HG02588 (cell line): ENCODE results near the gene CHAD.
"Not testable (repeated sequence)": the region's sequence is repeated elsewhere in the genome, so short reads cannot be mapped to it uniquely, and the experiment has no call there.

Experiments
- ATAC-seq: cut with Tn5 transposase; IDR thresholded peaks from one replicate; pipeline ENCODE4 v1.9.1; 2021; ENCODE audit warnings: mild to moderate bottlenecking, moderate library complexity; ENCODE audit not compliant: unreplicated experiment

CHAD gene

DNA sequence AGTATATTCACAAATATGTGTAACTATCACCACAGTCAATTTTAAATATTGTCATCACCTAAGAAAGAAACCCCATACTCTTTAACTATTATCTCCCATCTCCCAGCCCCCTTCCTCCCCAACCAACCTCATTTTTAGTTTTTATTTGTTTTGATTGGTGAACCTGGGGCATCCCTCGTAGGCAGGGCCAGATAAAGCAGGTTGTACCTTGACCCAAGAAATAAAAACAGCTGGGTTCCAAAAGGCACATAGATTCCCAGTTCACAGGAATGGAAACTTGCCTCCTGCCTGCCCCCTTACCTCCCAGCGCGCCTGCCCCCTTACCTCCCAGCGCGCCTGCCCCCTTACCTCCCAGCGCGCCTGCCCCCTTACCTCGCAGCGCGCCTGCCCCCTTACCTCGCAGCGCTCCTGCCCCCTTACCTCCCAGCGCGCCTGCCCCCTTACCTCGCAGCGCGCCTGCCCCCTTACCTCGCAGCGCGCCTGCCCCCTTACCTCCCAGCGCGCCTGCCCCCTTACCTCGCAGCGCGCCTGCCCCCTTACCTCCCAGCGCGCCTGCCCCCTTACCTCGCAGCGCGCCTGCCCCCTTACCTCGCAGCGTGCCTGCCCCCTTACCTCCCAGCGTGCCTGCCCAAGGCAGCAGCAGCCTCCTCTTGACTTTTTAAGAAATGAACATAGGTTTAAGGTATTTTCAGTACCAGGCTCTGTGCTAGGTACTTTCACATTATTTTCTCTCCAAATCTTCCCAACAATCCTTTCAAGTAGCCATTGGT is 7.3 kb upstream of the CHAD start:
- ATAC-seq, result not testable (repeated sequence)

DNA sequence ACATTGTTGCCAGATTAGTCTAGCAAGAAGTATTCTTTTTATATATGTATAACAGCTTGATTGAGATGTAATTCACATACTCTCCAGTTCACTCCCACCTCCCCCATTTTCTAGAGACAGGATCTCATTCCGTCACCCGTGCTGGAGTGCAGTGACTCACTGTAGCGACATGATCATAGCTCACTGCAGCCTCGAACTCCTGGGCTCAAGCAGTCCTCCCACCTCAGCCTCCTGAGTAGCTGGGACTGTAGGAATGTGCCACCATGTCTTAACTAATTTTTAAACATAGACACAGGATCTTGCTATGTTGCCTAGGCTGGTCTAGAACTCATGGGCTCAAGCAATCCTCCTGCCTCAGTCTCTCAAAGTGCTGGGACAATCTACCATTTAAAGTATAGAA is 6.7 kb upstream of the CHAD start:
- ATAC-seq, result no peak

DNA sequence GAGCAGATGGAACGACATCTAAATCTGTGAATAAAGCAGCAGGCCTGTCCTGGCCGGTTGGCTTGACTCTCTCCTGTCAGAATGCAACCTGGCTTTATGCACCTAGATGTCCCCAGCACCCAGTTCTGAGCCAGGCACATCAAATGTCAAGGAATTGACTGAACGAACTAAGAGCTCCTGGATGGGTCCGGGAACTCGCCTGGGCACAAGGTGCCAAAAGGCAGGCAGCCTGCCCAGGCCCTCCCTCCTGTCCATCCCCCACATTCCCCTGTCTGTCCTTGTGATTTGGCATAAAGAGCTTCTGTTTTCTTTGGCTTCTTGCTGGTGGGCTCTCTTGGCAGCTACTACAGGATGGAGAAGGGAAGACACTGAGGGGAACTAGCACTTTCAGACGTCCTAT is 5.8 kb upstream of the CHAD start:
- ATAC-seq, result no peak

DNA sequence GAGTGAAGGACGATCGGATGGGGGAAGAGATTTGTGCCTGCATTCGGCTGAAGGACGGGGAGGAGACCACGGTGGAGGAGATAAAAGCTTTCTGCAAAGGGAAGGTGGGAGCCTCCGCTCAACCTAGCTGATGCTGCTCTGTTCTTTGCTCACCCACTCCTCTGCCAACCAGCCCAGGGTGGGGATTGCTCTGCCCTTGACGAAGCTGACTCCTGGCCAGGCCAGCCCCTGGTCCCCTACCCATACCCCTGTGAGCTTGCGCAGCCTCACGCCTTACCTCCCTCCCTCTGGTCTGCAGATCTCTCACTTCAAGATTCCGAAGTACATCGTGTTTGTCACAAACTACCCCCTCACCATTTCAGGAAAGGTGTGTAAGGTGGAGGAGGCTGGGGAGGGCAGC is 5.2 kb upstream of the CHAD start:
- ATAC-seq, result no peak

DNA sequence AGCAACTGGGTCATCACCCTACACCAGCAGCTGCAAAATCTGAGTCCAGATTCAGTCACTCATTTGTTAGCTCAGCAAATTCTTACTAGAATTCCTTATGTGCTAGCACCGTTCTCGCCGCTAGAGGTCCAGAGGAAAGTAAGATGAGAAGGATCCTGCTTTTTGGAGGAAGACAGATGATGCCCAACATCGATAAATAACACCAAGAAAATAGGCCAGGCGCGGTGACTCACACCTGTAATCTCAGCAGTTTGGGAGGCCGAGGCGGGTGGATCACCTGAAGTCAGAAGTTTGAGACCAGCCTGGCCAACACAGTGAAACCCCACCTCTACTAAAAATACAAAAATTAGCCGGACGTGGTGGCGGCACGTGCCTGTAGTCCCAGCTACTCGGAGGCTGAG is 4.1 kb upstream of the CHAD start:
- ATAC-seq, result not testable (repeated sequence)

DNA sequence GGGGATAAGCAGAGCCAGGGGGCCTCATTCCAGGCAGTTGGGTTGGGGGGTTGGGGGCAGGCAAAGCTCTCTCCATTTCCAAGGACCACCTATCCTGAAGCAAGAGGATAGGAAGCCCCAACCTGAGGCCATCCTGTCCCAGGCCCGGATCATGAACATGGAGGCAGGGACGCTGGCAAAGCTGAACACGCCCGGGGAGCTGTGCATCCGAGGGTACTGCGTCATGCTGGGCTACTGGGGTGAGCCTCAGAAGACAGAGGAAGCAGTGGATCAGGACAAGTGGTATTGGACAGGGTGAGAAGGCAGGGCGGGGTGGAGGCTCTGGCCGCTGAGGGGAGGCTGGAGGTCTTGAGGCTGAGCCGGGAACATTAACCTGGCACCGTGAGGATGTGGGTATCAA is 3.6 kb upstream of the CHAD start:
- ATAC-seq, result no peak

DNA sequence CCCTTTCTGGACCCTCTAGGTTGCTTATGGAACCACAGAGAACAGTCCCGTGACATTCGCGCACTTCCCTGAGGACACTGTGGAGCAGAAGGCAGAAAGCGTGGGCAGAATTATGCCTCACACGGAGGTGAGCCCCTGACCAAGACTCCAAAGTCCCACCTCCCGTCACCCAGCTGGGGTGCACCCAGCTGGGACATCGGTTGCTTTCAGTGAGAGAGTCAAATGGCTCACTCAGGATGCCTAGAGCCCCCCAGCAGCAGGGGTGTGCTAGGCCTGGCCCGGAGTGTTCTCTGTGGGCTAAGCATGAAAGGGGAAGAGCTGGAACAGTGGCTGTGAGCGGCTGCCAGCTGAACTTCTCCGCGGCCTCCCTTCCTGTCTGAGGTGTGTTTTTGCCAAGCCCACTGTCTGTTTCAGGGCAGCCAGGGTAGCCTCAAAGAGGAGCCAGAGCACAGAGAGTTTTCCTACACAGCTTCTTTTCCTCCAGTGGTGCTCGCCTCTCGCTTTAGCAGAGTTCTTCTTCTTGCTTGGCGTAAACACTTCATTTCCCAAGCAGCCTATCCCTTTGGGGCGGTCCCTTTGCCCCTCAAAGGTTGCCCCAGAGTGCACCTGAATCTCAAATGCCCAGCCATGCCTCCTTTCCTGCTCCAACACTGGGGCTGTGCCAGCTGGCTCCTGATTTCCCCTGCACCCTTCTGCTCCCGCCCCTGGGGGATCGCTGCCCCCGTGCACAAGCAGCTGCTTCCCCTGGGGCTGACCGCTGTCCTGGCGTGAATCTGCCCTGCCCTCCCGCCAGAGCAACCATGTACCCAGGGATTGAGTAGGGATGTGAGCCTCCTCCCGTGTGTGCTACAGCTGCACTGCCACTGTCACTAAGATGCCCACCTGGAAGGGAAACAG is 2.6 kb upstream of the CHAD start:
- ATAC-seq, result no peak

DNA sequence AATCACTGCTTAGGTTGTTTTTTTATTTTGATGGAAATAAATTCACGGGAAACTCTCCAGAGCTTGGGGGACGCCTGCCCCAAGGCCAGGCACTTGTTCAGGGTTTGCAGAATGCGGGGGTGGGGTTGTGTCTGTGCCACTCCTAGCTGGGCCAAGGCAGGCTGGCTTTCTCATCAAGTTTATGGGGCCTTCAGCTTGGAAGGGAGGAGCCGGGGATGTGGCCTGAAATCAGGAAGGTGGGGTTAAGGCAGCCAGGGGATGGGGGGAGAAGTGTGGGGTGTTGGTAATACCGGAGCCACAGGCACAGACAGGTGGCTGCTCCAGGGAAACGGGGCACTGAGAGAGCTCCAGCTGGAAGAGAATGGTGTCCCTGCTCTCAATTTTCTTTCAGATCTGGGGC is 1.7 kb upstream of the CHAD start:
- no peak for ATAC-seq

DNA sequence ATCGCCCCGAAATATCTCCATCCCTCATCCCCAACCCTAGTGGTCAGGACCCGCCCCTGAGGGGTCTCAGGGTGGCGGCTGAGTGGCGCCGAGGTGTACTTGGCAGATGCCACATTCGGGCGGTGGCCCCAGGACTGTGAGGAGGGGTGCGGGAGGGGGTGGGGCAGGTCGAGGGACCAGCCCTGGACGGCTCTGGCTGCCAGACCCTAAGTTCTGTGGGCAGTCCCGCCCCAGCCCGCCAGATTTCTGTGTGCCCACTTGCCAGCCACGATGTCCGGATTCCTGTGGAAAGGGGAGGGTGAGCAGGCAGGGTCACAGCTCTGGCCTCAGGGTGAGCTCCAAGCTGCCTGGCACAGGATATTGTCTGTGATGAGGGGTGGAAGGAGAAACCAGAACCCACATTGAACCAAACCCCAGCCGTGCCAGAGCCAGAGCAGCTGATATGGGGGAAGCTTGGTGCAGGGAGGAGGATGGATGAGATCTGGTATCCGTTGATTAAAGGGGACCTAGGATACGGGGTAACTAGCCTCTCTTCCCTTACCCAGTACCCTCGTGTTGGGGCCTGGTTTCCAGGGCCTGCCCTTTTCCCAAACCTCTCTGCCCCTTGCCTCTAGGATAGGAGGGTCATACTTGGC is 1.1 kb upstream of the CHAD start:
- no peak for ATAC-seq

DNA sequence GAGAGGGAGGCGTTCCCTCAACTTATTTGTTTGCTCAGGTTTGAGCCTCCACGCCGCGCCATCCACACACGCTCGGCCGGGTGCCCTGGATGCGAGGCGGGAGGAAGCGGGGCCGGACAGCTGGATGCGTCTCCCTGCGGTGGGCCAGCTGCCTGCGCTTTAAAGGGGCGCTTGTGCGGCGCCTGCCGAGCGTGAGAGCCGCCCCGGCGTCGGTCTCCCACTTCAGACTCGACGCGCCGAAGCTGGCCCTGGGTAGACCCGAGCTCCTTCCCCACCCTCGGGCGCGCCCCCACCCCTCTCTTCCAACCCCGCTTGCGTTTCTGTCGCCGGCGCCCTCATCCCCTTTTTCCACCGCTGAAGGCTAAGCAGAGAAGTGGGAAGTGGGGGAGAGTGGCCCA is 527 bp upstream of the CHAD start:
- ATAC-seq, result no peak

DNA sequence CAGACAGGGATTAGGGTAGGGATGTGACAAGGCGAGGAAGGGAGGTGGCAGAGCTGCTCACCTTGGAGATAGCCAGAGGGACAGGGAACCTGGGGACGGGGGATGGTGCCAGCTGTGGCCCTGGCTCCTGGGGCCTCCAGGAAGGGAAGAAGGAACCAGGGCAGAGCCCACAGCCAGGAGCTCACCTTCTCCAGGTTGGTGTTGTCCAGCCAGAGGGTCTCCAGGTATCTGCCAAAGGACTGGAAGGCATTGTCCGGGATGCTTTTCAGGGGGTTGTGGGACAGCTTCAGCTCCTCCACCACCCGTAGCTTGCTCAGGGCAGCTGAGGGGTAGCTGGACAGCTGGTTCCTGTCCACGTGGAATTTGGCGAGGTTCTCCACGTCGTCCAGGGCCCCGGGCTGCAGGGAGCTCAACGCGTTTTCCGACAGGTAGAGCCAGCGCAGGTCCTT is 801 bp downstream of the CHAD start:
- no peak for ATAC-seq

DNA sequence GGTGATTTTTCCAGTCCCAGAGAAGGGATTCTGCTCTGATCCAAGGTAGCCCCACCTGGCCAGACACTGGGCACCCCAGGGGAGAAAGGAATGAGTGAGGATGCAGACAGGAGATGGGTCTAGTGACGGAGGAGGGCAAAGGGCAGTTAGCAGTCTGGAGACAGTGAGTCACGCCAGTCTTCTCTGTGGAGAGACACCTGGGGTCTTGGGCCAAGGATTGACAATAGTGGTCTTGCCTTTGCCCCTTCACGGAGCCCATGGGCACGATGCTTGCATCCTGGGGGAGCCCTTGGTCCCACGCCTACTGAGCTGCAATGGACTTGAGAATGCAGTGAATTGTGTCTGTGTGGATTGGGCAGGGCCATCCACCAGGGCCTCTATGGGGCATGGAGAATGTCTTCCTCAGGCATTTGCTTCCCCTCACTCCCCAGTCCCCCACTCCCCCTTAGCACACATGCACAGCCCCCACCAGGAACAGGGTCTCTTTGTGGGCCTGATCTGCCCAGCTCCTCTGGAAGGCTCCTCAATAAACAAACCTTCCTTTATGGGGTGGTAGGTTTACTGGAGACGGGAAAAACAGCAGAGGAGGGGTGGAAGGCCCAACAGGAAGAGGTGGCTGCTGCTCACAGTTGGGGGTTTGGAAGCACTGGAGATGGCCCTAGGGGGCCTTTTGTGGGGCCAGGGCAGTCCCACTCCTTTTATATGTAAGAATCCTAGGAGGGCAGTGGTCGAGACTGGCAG is 1.4 kb downstream of the CHAD start:
- ATAC-seq, result no peak

DNA sequence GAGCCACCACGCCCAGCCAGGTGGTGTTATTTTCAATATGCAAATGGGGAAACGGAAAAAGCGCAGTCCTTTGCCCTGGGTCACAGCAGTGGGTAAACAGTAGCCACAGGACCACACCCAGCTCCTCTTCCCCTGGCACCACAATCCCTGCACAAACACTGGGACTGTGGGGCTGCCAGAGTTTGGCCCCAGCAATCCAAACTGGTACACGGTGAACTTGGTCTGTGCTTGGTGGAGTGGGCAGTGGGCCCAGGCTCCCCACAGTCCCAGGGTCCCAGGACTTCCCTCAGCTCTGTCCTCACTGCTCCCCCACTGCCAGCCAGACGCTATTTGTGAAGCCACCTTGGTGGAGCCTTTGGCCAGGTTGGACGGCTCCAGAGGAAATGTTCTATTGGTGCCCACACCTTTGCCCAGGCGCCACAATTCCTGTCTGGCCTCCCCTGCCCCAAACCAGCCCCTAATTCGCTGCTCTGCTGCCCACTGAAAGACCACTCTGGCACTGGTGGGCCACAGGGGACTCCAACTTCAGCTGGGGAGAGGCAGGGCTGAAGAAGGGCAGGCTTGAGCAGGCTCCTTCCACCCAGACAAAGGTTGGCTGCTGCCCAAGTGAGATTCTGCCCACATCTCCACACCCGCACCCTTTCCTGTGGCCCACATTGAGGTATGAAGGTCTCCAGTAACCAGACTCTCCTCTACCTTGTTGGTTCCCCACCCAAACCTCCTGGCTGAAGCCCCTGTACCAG is 2.1 kb downstream of the CHAD start:
- ATAC-seq, result no peak

DNA sequence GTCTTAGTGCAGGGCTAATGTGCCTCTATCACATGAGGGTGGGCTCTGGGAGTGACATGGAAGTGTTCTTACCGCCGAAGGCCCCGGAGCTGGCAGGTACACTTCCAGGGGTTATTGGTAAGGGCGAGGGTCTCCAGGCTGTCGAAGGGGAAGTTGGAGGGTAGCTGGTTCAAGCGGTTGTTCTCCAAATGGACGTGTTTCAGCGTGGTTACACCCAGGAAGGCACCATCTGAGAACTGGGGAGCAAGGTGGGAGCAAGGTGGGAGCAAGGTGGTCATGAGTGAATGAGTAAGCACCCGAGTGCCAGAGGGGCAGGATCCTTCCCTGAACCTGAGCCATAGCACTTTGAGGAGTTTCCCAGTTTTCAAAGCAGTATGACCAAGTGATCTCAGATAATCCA is 3.0 kb downstream of the CHAD start:
- no peak for ATAC-seq

DNA sequence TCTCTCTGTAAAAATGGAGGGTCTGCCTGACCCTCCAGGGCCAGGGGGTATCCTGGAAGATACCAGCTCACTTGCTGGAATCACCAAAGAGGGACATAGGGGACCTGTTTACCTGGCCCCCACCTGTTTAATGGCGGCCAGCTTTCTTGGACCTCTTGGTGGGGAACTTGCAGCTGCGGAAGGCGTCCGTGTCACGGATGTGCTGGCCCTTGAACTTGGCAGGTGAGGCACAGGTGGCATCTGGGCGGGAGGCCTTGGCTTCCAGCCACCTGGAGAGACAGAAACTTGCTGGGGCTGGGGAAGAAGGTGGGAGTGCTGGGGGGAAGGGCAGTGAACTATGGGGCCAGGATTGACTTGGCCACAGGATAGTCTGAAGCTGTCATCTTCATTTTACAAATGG is 3.5 kb downstream of the CHAD start:
- no peak for ATAC-seq

DNA sequence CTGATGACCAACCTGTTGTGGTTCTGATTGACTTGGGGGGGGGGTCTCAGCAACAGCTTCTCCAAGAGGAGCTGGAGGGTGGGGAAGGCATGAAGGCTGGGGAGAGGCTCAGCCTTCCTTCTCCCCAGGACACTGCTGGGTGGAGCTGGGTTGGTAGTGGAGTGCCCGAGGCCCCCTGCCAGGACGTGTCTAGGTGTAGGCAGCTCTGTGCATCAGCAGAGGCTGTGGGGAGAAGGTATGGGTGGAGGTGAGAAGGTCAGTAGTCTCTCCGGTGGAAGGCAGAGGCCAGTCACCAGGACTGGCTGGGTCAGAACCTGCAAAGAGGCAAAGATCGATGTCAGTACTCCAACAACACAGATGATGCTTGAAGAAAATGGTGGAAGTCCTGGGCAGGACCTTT is 3.9 kb downstream of the CHAD start:
- ATAC-seq, result no peak

DNA sequence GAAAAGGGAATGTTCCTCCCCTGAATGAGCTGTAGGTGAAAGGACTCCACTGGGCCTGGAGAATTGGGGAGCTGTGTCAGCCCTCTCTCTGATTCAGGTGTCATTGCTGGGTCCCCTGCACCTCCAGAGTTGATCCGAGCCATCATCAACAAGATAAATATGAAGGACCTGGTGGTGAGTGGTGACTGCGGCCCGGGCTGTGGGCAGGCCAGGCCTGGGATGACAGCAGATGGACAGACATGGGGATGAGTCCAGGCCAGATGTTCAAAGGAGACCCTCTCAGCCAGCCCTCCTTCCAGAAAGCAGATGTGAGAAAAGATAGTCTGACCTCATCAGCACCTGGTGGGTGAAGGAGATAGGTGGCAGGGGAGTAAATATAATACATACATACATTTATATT is 4.6 kb downstream of the CHAD start:
- no peak for ATAC-seq

DNA sequence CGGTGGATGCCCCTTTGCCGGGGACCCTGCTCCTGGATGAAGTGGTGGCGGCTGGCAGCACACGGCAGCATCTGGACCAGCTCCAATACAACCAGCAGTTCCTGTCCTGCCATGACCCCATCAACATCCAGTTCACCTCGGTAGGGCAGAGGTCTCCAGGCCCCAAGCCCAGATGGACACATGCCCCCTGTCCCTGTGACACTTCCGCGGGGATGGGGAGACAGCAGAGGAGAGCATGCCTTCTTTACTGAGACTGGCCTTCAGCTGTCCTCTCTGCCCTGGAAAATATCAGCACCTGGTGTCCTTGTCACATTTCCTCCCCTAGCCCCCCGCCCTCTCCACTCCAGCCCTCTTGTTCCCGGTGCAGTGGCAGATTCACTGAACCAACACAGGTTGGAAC is 6.2 kb downstream of the CHAD start:
- no peak for ATAC-seq

DNA sequence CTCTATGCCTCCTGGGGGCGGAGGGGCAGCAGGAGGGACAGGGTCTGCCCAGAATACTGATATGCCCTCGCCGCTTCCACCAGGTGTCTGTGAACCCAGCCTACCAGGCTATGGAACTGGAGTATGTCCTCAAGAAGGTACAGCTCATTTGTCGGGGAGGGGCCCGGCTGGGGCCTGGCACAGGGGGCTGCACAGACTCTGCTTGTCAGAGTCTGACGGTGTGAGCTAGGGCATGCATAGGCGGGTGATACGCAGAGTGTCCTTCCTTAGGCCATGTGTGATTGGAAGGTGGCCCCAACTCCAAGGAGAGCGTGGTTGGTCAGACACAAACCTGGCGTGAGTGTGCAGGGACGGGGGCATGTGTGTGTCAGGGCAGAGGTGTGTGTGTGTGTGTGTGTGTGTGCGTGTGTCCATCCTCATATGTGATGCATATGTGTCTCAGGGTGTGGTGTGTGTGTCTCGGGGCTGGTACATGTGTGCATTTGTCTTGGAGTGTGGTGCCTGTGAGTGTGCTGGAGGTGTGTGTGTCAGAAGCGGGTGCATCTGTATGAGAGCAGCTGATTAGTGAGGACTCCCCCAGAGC is 7.0 kb downstream of the CHAD start:
- ATAC-seq, result no peak
